Endothelial cell of umbilical vein (primary cell): ENCODE measurements around the gene IQGAP2. TPM values are rescaled to one million over a fixed set of nuclear protein-coding genes. Genes with fewer than 3 reads are reported as not detected.

Experiments used
- BruUV-seq: library from RNA; stranded (reverse); fragments of 400-500 nt; replicated peaks from 2 replicates; lab custom pipeline; 2021; lab: Mats Ljungman, UMichigan
- CTCF ChIA-PET: fragments of 300-600, 350-600 bp; sonication (Branson Sonifier 250); formaldehyde crosslinking; loops from one replicate; lab custom pipeline; 2021; ENCODE audit warnings: antibody characterized with exemption, inconsistent platforms; lab: Charles Lee
- POLR2A ChIA-PET: fragments of 300-600, 350-600 bp; sonication (Branson Sonifier 250); formaldehyde crosslinking; loops from one replicate; lab custom pipeline; 2021; ENCODE audit warnings: antibody characterized with exemption, inconsistent platforms; lab: Charles Lee
- DNase-seq: peaks from one replicate; pipeline ENCODE4 v3.0.0-alpha.2; 2011; ENCODE audit warnings: low read depth, low spot score
- FAIRE-seq: peaks from 2 replicates; lab custom pipeline; 2011; peaks lifted over from hg19 to GRCh38; lab: Jason Lieb, UNC
- H2AFZ ChIP-seq: 2 replicates; pipeline ENCODE4 v1.6.0; 2012; ENCODE audit warnings: low read depth, low read length, control low read depth, inconsistent platforms
- H3K27ac ChIP-seq: 2 replicates; pipeline ENCODE4 v1.5.1; 2011; ENCODE audit warnings: low read depth, mild to moderate bottlenecking, control low read depth, low read length, moderate library complexity; ENCODE audit not compliant: insufficient read depth
- H3K27me3 ChIP-seq, 2 experiments: 2 replicates each; pipeline versions ENCODE4 v1.6.0 to v1.6.1; 2011; ENCODE audit warnings: low read length in 2 of 2, mixed read lengths in 1 of 2; ENCODE audit not compliant: control insufficient read depth in 2 of 2, insufficient read depth in 2 of 2
- H3K36me3 ChIP-seq, 2 experiments: 2 replicates in 1 of 2; 3 replicates in 1 of 2; pipeline ENCODE4 v1.5.1; 2011; ENCODE audit warnings: low read length in 2 of 2, mild to moderate bottlenecking in 1 of 2, moderate library complexity in 1 of 2; ENCODE audit not compliant: control insufficient read depth in 2 of 2, insufficient read depth in 2 of 2; ENCODE audit errors: extremely low read depth in 1 of 2
- H3K4me1 ChIP-seq: 3 replicates; pipeline ENCODE4 v1.5.1; 2011; ENCODE audit warnings: mild to moderate bottlenecking, low read length; ENCODE audit not compliant: control insufficient read depth, insufficient read depth; ENCODE audit errors: extremely low read depth
- H3K4me2 ChIP-seq: 2 replicates; pipeline ENCODE4 v1.6.1; 2011; ENCODE audit warnings: low read length, control low read depth, mixed read lengths; ENCODE audit not compliant: insufficient read depth
- H3K4me3 ChIP-seq, 3 experiments: fragments of 200-600 bp in 1 of 3; sonication (generic), shearing (Covaris generic) in 1 of 3; replicated peaks in 1 of 3; 2 replicates each; pipeline ENCODE4 v1.5.1; 2011 to 2016; ENCODE audit warnings: control low read depth in 3 of 3, low read length in 3 of 3, mild to moderate bottlenecking in 2 of 3, inconsistent platforms in 1 of 3, low read depth in 1 of 3, moderate library complexity in 1 of 3; ENCODE audit not compliant: insufficient read depth in 1 of 3
- H3K79me2 ChIP-seq: 2 replicates; pipeline ENCODE4 v1.6.0; 2012; ENCODE audit warnings: low read length, inconsistent platforms; ENCODE audit not compliant: control insufficient read depth, insufficient read depth
- H3K9ac ChIP-seq: replicated peaks from 2 replicates; pipeline ENCODE3; 2011; ENCODE audit warnings: low read length, control low read depth; ENCODE audit not compliant: insufficient read depth; ENCODE audit errors: extremely low read depth
- H3K9me1 ChIP-seq: replicated peaks from 3 replicates; pipeline ENCODE4 v1.6.0; 2011; ENCODE audit warnings: mild to moderate bottlenecking, low read length; ENCODE audit not compliant: control insufficient read depth, insufficient read depth; ENCODE audit errors: extremely low read depth
- H3K9me3 ChIP-seq: replicated peaks from 2 replicates; pipeline ENCODE4 v1.5.1; 2012; ENCODE audit warnings: low read length, inconsistent platforms; ENCODE audit not compliant: control insufficient read depth, insufficient read depth
- H4K20me1 ChIP-seq: replicated peaks from 2 replicates; pipeline ENCODE3; 2011; ENCODE audit warnings: mild to moderate bottlenecking, low read length; ENCODE audit not compliant: control insufficient read depth, insufficient read depth; ENCODE audit errors: extremely low read depth
- CTCF ChIP-seq, 2 donors: IDR thresholded peaks; 1 replicate in 1 of 2; 2 replicates in 1 of 2; pipeline ENCODE4 v1.5.1; 2011; ENCODE audit warnings: low read length in 2 of 2, mild to moderate bottlenecking in 2 of 2, moderate library complexity in 2 of 2, control low read depth in 1 of 2, inconsistent platforms in 1 of 2, low read depth in 1 of 2; ENCODE audit not compliant: insufficient read depth in 1 of 2; ENCODE audit errors: extremely low read depth in 1 of 2
- EZH2 ChIP-seq: IDR thresholded peaks from 2 replicates; pipeline ENCODE4 v1.6.1; 2012; ENCODE audit warnings: borderline replicate concordance, low read depth, mild to moderate bottlenecking, moderate library complexity, low read length, inconsistent platforms; ENCODE audit not compliant: severe bottlenecking
- FOS ChIP-seq: IDR thresholded peaks from 2 replicates; pipeline ENCODE4 v1.6.1; 2011; ENCODE audit warnings: mild to moderate bottlenecking, low read length, moderate library complexity, borderline replicate concordance; ENCODE audit not compliant: insufficient read depth
- GATA2 ChIP-seq: IDR thresholded peaks from 2 replicates; pipeline ENCODE4 v1.7.0; 2011; ENCODE audit warnings: low read depth, mild to moderate bottlenecking, moderate library complexity, mixed read lengths, low read length; ENCODE audit not compliant: insufficient read length, insufficient read depth
- JUN ChIP-seq: IDR thresholded peaks from 2 replicates; pipeline ENCODE4 v1.6.1; 2011; ENCODE audit warnings: borderline replicate concordance, low read depth; ENCODE audit not compliant: insufficient read length, insufficient read depth
- MAX ChIP-seq: IDR thresholded peaks from 2 replicates; pipeline ENCODE4 v1.6.1; 2011; ENCODE audit not compliant: insufficient read depth, insufficient read length
- MYC ChIP-seq: IDR thresholded peaks from one replicate; pipeline ENCODE4 v1.6.1; 2011; ENCODE audit warnings: mild to moderate bottlenecking, low read depth, low read length
- POLR2A ChIP-seq: IDR thresholded peaks from 2 replicates; pipeline ENCODE4 v1.6.1; 2012; ENCODE audit warnings: low read depth, mild to moderate bottlenecking, control low read depth, low read length
- POLR2AphosphoS5 ChIP-seq: IDR thresholded peaks from 2 replicates; pipeline ENCODE4 v1.6.1; 2012; ENCODE audit warnings: low read depth, mild to moderate bottlenecking, control low read depth, low read length, moderate library complexity; ENCODE audit not compliant: insufficient read depth
- dilution Hi-C: fragments of 300-500 bp; cut with MboI; formaldehyde crosslinking; loops from one replicate; pipeline ENCODE4 v1.15.0; 2019; ENCODE audit warnings: low sequenced_read_pairs; ENCODE audit not compliant: extremely low pct_ligation_motif_present
- intact Hi-C: fragments of 100-400 bp; cut with micrococcal nuclease; formaldehyde crosslinking; loops from one replicate; pipeline ENCODE4 v1.10.0; 2022
- polyA plus RNA-seq, 4 experiments: library from polyadenylated mRNA; depleted of rRNA in 3 of 4; stranded (reverse) in 3 of 4; unstranded in 1 of 4; fragments of >200 nt; gene quantifications; 2 replicates each; pipeline versions ENCODE4 v1.2.1 to v1.2.3, GENCODE V29; 2011 to 2012; ENCODE audit warnings: missing spikeins in 1 of 4
- total RNA-seq: library from RNA; stranded (reverse); gene quantifications from 2 replicates; pipeline ENCODE4 v1.2.3, GENCODE V29; 2021

IQGAP2 gene
- total and polyA plus RNA-seq, 2 donors (not counting 3 experiments of a cell fraction or from before 2014, with no cell fraction given): 4.5 to 4.7 TPM

GRCh38 chr5:76477571-76477970 is 74.5 kb downstream of the IQGAP2 start:
- intact Hi-C loops (no loop called here), dilution Hi-C loops (no loop called here)
- Histone ChIP-seq H3K27ac (no peak overlapping the region), H2AFZ (no peak overlapping the region), H3K4me3 (no peak overlapping the region), H3K9me1 (no peaks in the 10 kb centered on the region), H3K4me1 (no peaks in the 10 kb centered on the region), H3K79me2 (no peaks in the 10 kb centered on the region), H4K20me1 (no peaks in the 10 kb centered on the region), H3K4me2 (no peak overlapping the region), H3K9me3 (no peaks in the 10 kb centered on the region), H3K27me3 (no peaks in the 10 kb centered on the region), H3K36me3 (no peaks in the 10 kb centered on the region), H3K9ac (no peak overlapping the region)
- ChIA-PET POLR2A (no interaction called here), CTCF (no interaction called here)
- TF ChIP-seq POLR2A: no peak
- no peak for TF ChIP-seq JUN
- TF ChIP-seq FOS: no peak
- TF ChIP-seq GATA2: no peak
- TF ChIP-seq POLR2AphosphoS5: no peak
- no peak for TF ChIP-seq MYC
- TF ChIP-seq CTCF (IDR thresholded peaks at IDR 0.05; ENCODE audit: extremely low read depth in 1 of 2, insufficient read depth in 1 of 2, low read depth in 1 of 2, low read length in 2 of 2): no peak
- TF ChIP-seq MAX: no peak
- TF ChIP-seq EZH2: no peak
- no peak for DNase-seq
- no TSS peak for BruUV-seq
- no peak for FAIRE-seq
